Measurements from ENCODE around the gene NARF. TPM values are rescaled to one million over a fixed set of nuclear protein-coding genes. Genes with fewer than 3 reads are reported as not detected.
A peak's percentile ranks its signal among the peaks of the same experiment; 100 is the strongest.
"Not testable (repeated sequence)": the region's sequence is repeated elsewhere in the genome, so short reads cannot be mapped to it uniquely, and the experiment has no call there.

The NARF gene
- total RNA-seq, 2 experiments from 2014 or later: 64.2 to 69.3 TPM

- Mint-ChIP-seq H3K36me3 (ENCODE audit: low read depth) (no peaks in the 10 kb centered on the region), H3K4me1 (ENCODE audit: low read depth) (peaks cover 6% of the 10 kb centered on the region), H3K27ac (no peak overlapping the region), H3K4me3 (no peak overlapping the region), H3K27me3 (ENCODE audit: low read depth) (no peaks in the 10 kb centered on the region), H3K9me3 (no peaks in the 10 kb centered on the region)
- CTCF ChIA-PET: interaction anchor here (1.0 kb wide), 3 partner anchors 9 to 48 kb away, joined by 3 to 4 read pairs (median 3); no protein-coding TSS in a partner anchor
- intact Hi-C loops (cut with micrococcal nuclease): no loop called here
- DNase-seq: no peak
Observed at GRCh38 chr17:82503728-82504308, 45.3 kb downstream of the NARF start.

GRCh38 chr17:82505296-82505695 is 46.8 kb downstream of the NARF start:
- H3K27me3 Mint-ChIP-seq (ENCODE audit: low read depth): no peaks in the 10 kb centered on the region
- peaks cover 6% of the 10 kb centered on the region for H3K4me1 Mint-ChIP-seq (ENCODE audit: low read depth)
- no peak for DNase-seq
- no peak overlapping the region for H3K4me3 Mint-ChIP-seq
- CTCF ChIA-PET: no interaction called here
- intact Hi-C loops (cut with micrococcal nuclease): no loop called here
- no peaks in the 10 kb centered on the region for H3K36me3 Mint-ChIP-seq (ENCODE audit: low read depth)
- no peaks in the 10 kb centered on the region for H3K9me3 Mint-ChIP-seq
- no peak overlapping the region for H3K27ac Mint-ChIP-seq

- CTCF ChIA-PET: interaction anchor here (1.1 to 1.5 kb wide), 3 partner anchors 9 to 48 kb away, joined by 3 to 9 read pairs (median 3); no protein-coding TSS in a partner anchor
- intact Hi-C loops (cut with micrococcal nuclease); H3K4me1 Mint-ChIP-seq (ENCODE audit: low read depth); H3K9me3 Mint-ChIP-seq; H3K27me3 Mint-ChIP-seq (ENCODE audit: low read depth); H3K4me3 Mint-ChIP-seq; H3K36me3 Mint-ChIP-seq (ENCODE audit: low read depth); H3K27ac Mint-ChIP-seq: not testable (repeated sequence)
- DNase-seq: peak; percentile 58
Observed at GRCh38 chr17:82506402-82506801, 47.9 kb downstream of the NARF start.

GRCh38 chr17:82507631-82508175 is 49.2 kb downstream of the NARF start:
- H3K27ac Mint-ChIP-seq: no peak overlapping the region
- no peaks in the 10 kb centered on the region for H3K9me3 Mint-ChIP-seq
- H3K4me1 Mint-ChIP-seq (ENCODE audit: low read depth): peaks cover 7% of the 10 kb centered on the region
- H3K27me3 Mint-ChIP-seq (ENCODE audit: low read depth): no peaks in the 10 kb centered on the region
- DNase-seq: no peak
- H3K4me3 Mint-ChIP-seq: no peak overlapping the region
- intact Hi-C loops (cut with micrococcal nuclease): no loop called here
- H3K36me3 Mint-ChIP-seq (ENCODE audit: low read depth): no peaks in the 10 kb centered on the region
- CTCF ChIA-PET: no interaction called here

GRCh38 chr17:82511642-82512041 is 53.1 kb downstream of the NARF start:
- H3K27ac Mint-ChIP-seq; CTCF ChIA-PET; H3K27me3 Mint-ChIP-seq (ENCODE audit: low read depth); H3K4me1 Mint-ChIP-seq (ENCODE audit: low read depth); H3K36me3 Mint-ChIP-seq (ENCODE audit: low read depth); intact Hi-C loops (cut with micrococcal nuclease); H3K4me3 Mint-ChIP-seq; H3K9me3 Mint-ChIP-seq; DNase-seq: not testable (repeated sequence)

GRCh38 chr17:82513864-82514263 is 55.3 kb downstream of the NARF start:
- H3K9me3 Mint-ChIP-seq; DNase-seq; H3K4me1 Mint-ChIP-seq (ENCODE audit: low read depth); H3K36me3 Mint-ChIP-seq (ENCODE audit: low read depth); H3K4me3 Mint-ChIP-seq; H3K27ac Mint-ChIP-seq; intact Hi-C loops (cut with micrococcal nuclease); H3K27me3 Mint-ChIP-seq (ENCODE audit: low read depth): not testable (repeated sequence)
- CTCF ChIA-PET: interaction anchor here (0.7 kb wide), 1 partner anchor 28 kb away, joined by 3 read pairs; no protein-coding TSS in a partner anchor

GRCh38 chr17:82517230-82517865 is 58.8 kb downstream of the NARF start:
- H3K27ac Mint-ChIP-seq: no peak overlapping the region
- peaks cover 8% of the 10 kb centered on the region for H3K36me3 Mint-ChIP-seq (ENCODE audit: low read depth)
- peaks cover 10% of the 10 kb centered on the region for H3K4me1 Mint-ChIP-seq (ENCODE audit: low read depth)
- H3K9me3 Mint-ChIP-seq: no peaks in the 10 kb centered on the region
- H3K4me3 Mint-ChIP-seq: peak overlapping the region; percentile 1
- CTCF ChIA-PET: no interaction called here
- no peaks in the 10 kb centered on the region for H3K27me3 Mint-ChIP-seq (ENCODE audit: low read depth)
- DNase-seq: no peak
- intact Hi-C loops (cut with micrococcal nuclease): no loop called here

- Mint-ChIP-seq H3K4me3 (peak within 1 kb of the TSS; percentile 88), H3K9me3 (no peaks in the 10 kb centered on the region), H3K27me3 (ENCODE audit: low read depth) (no peaks in the 10 kb centered on the region), H3K27ac (peak within 1 kb of the TSS; percentile 84), H3K4me1 (ENCODE audit: low read depth) (peaks cover 26% of the 10 kb centered on the region), H3K36me3 (ENCODE audit: low read depth) (peaks cover 11% of the 10 kb centered on the region)
- peak; percentile 93 for DNase-seq
- intact Hi-C loops (cut with micrococcal nuclease): loop anchor here (1.0 to 2.0 kb wide), 4 partner anchors 22 to 68 kb away; partner anchors contain the start of genes CYBC1 and NARF
- CTCF ChIA-PET: interaction anchor here (0.8 to 1.2 kb wide), 2 partner anchors 24 to 32 kb away, joined by 4 to 5 read pairs; no protein-coding TSS in a partner anchor
Observed at GRCh38 chr17:82518826-82519810, 60.6 kb downstream of the NARF start, which contains the start of gene FOXK2. Gene FOXK2, plus strand, starts transcription at chr17:82519732. Its CDS starts 157 bp downstream, at chr17:82519889.

- peaks cover 34% of the 10 kb centered on the region for H3K4me1 Mint-ChIP-seq (ENCODE audit: low read depth)
- CTCF ChIA-PET: no interaction called here
- intact Hi-C loops (cut with micrococcal nuclease): loop anchor here (1.0 to 2.0 kb wide), 4 partner anchors 23 to 69 kb away; partner anchors contain the start of genes CYBC1 and NARF
- peaks cover 12% of the 10 kb centered on the region for H3K36me3 Mint-ChIP-seq (ENCODE audit: low read depth)
- no peaks in the 10 kb centered on the region for H3K27me3 Mint-ChIP-seq (ENCODE audit: low read depth)
- H3K4me3 Mint-ChIP-seq: peak overlapping the region; percentile 88
- peak overlapping the region; percentile 83 for H3K27ac Mint-ChIP-seq
- peak; percentile 38 for DNase-seq
- H3K9me3 Mint-ChIP-seq: no peaks in the 10 kb centered on the region
Observed at GRCh38 chr17:82519971-82520903, 61.7 kb downstream of the NARF start.

- no peak for DNase-seq
- intact Hi-C loops (cut with micrococcal nuclease): no loop called here
- peaks cover 60% of the 10 kb centered on the region for H3K4me1 Mint-ChIP-seq (ENCODE audit: low read depth)
- H3K36me3 Mint-ChIP-seq (ENCODE audit: low read depth): peaks cover 15% of the 10 kb centered on the region
- H3K27me3 Mint-ChIP-seq (ENCODE audit: low read depth): no peaks in the 10 kb centered on the region
- CTCF ChIA-PET: no interaction called here
- H3K4me3 Mint-ChIP-seq: no peak overlapping the region
- no peak overlapping the region for H3K27ac Mint-ChIP-seq
- H3K9me3 Mint-ChIP-seq: no peaks in the 10 kb centered on the region
Observed at GRCh38 chr17:82524540-82524939, 66.0 kb downstream of the NARF start.

- H3K27ac Mint-ChIP-seq: no peak overlapping the region
- CTCF ChIA-PET: no interaction called here
- DNase-seq: no peak
- H3K9me3 Mint-ChIP-seq: no peaks in the 10 kb centered on the region
- intact Hi-C loops (cut with micrococcal nuclease): no loop called here
- no peak overlapping the region for H3K4me3 Mint-ChIP-seq
- no peaks in the 10 kb centered on the region for H3K27me3 Mint-ChIP-seq (ENCODE audit: low read depth)
- H3K36me3 Mint-ChIP-seq (ENCODE audit: low read depth): peaks cover 12% of the 10 kb centered on the region
- H3K4me1 Mint-ChIP-seq (ENCODE audit: low read depth): peaks cover 66% of the 10 kb centered on the region
Observed at GRCh38 chr17:82525712-82526111, 67.2 kb downstream of the NARF start.

Measured in activated naive CD4-positive, alpha-beta T cell treated with anti-CD3 and anti-CD28 coated beads for 36 hours (primary cell).